GM19099 (cell line): Measurements from ENCODE around the gene HNRNPR.
A peak's percentile ranks its signal among the peaks of the same experiment; 100 is the strongest.

Source experiments
- POLR2A ChIP-seq: IDR thresholded peaks from 3 replicates; pipeline ENCODE4 v1.6.1; 2011; ENCODE audit warnings: low read depth; ENCODE audit not compliant: insufficient read length; ENCODE audit errors: extremely low read depth

Gene HNRNPR

GRCh38 chr1:23370709-23371584 lies 26.9 kb upstream of the HNRNPR start:
- no peak for TF ChIP-seq POLR2A

GRCh38 chr1:23370330-23370708 lies 26.2 kb upstream of the HNRNPR start:
- TF ChIP-seq POLR2A = no peak

GRCh38 chr1:23369335-23370013 lies 25.4 kb upstream of the HNRNPR start, which contains the start of gene ZNF436:
Gene ZNF436, minus strand, starts transcription at chr1:23369836. Its CDS starts 1,831 bp downstream, at chr1:23368005.
- no peak for TF ChIP-seq POLR2A

GRCh38 chr1:23368562-23369334 lies 24.7 kb upstream of the HNRNPR start:
- peak; percentile 82 for TF ChIP-seq POLR2A

- TF ChIP-seq POLR2A = peak; percentile 72
These were observed 23.9 kb upstream of the HNRNPR start for GRCh38 chr1:23367791-23368561.

GRCh38 chr1:23367451-23367790 lies 23.3 kb upstream of the HNRNPR start:
- TF ChIP-seq POLR2A = no peak

- no peak for TF ChIP-seq POLR2A
These were observed 22.5 kb upstream of the HNRNPR start for GRCh38 chr1:23366598-23366997.

GRCh38 chr1:23366146-23366545 lies 22.1 kb upstream of the HNRNPR start:
- TF ChIP-seq POLR2A = no peak

GRCh38 chr1:23362218-23362713 lies 18.2 kb upstream of the HNRNPR start:
- TF ChIP-seq POLR2A = no peak

GRCh38 chr1:23358310-23358875 lies 14.3 kb upstream of the HNRNPR start:
- no peak for TF ChIP-seq POLR2A

GRCh38 chr1:23357138-23357908 lies 13.2 kb upstream of the HNRNPR start:
- TF ChIP-seq POLR2A = no peak

GRCh38 chr1:23356471-23357137 lies 12.5 kb upstream of the HNRNPR start:
- no peak for TF ChIP-seq POLR2A

GRCh38 chr1:23354245-23354644 lies 10.2 kb upstream of the HNRNPR start:
- TF ChIP-seq POLR2A = no peak

- no peak for TF ChIP-seq POLR2A
These were observed 8.1 kb upstream of the HNRNPR start for GRCh38 chr1:23352096-23352695.
